ENCODE results near the gene RNF6. TPM values are rescaled to one million over a fixed set of nuclear protein-coding genes. Genes with fewer than 3 reads are reported as not detected.

The RNF6 gene
- total RNA-seq, 1 experiment from 2014 or later = 19.5 TPM

- H3K56ac ChIP-seq (ENCODE audit: insufficient read length, low read depth, low read length) = no peak overlapping the region
- no peaks in the 10 kb centered on the region for H3K79me2 ChIP-seq (ENCODE audit: insufficient read depth, low read length)
- Mint-ChIP-seq H3K36me3 (ENCODE audit: insufficient read depth in 1 of 3, low read depth in 3 of 3) (no peaks in the 10 kb centered on the region; a peak in 1 of 7 replicates), H3K4me3 (no peak overlapping the region), H3K4me1 (no peaks in the 10 kb centered on the region), H3K27ac (no peak overlapping the region), H3K9me3 (peaks cover 6 to 14% of the 10 kb centered on the region in 2 experiments; a peak in 4 of 5 replicates), H3K27me3 (ENCODE audit: low read depth) (peaks cover 2% of the 10 kb centered on the region)
- no peak overlapping the region for H3K14ac ChIP-seq (ENCODE audit: insufficient read depth, low read length)
- H3K23ac ChIP-seq (ENCODE audit: insufficient read length, low read depth, low read length) = no peak overlapping the region
- no peaks in the 10 kb centered on the region for H3K4me1 ChIP-seq (ENCODE audit: insufficient read depth, low read length)
- H2BK20ac ChIP-seq (ENCODE audit: low read depth, low read length, poor library complexity, severe bottlenecking) = no peak overlapping the region
- H3K18ac ChIP-seq (ENCODE audit: insufficient read length, low read depth, low read length) = no peak overlapping the region
- H2AK5ac ChIP-seq (ENCODE audit: insufficient read length, low read length) = no peak overlapping the region
- H2BK15ac ChIP-seq (ENCODE audit: low read depth, low read length) = no peak overlapping the region
- no peak overlapping the region for H2BK12ac ChIP-seq (ENCODE audit: insufficient read length, low read depth, low read length)
- no peak overlapping the region for H2BK5ac ChIP-seq (ENCODE audit: insufficient read length, low read length)
- peaks cover 2% of the 10 kb centered on the region; the same call in 1 of the 2 replicates for H3K27me3 ChIP-seq (ENCODE audit: insufficient read depth, low read length)
- H4K5ac ChIP-seq (ENCODE audit: insufficient read length, low read depth, low read length) = no peak overlapping the region
- H4K8ac ChIP-seq (replicated peaks; ENCODE audit: insufficient read length, low read depth, low read length) = no peak overlapping the region
- no peak overlapping the region for H3K9ac ChIP-seq (ENCODE audit: extremely low read depth, insufficient read length, low read length)
- no peaks in the 10 kb centered on the region for H3K9me3 ChIP-seq (ENCODE audit: control insufficient read depth, low read depth, low read length)
- no CpG with 5 or more reads among the region's 2 CpGs for WGBS (ENCODE audit: extremely low coverage, insufficient read length, low lambda C conversion rate)
- H3K23me2 ChIP-seq (ENCODE audit: insufficient read length, low read depth, low read length, poor library complexity, severe bottlenecking) = no peaks in the 10 kb centered on the region
- H3K27ac ChIP-seq (ENCODE audit: insufficient read length, low read depth, low read length) = no peak overlapping the region
- no peak for DNase-seq
- no peak overlapping the region for H4K91ac ChIP-seq (ENCODE audit: insufficient read length, low read depth, low read length)
- H3K79me1 ChIP-seq (ENCODE audit: insufficient read depth, low read depth, low read length, poor library complexity, severe bottlenecking) = no peaks in the 10 kb centered on the region
- no peak overlapping the region for H3K4me2 ChIP-seq (ENCODE audit: insufficient read depth, insufficient read length, low read length)
- no peak overlapping the region for H2AFZ ChIP-seq (ENCODE audit: low read length)
- no peak overlapping the region for H2BK120ac ChIP-seq (ENCODE audit: low read depth, low read length, poor library complexity, severe bottlenecking)
- no peaks in the 10 kb centered on the region for H4K20me1 ChIP-seq (ENCODE audit: control insufficient read depth, insufficient read depth, insufficient read length)
- no peak for TF ChIP-seq CTCF (conservative IDR thresholded peaks at IDR 0.05)
- H3K4ac ChIP-seq (ENCODE audit: low read depth, low read length) = no peak overlapping the region
- H3T11ph ChIP-seq (ENCODE audit: low read length) = no peak overlapping the region
These were observed 24.9 kb upstream of the RNF6 start for GRCh38 chr13:26247011-26247410.

All from H9 (cell line).